Natural killer cell (primary cell): ENCODE data around the gene SLC5A12. TPM values are rescaled to one million over a fixed set of nuclear protein-coding genes. Genes with fewer than 3 reads are reported as not detected.

Experiments used
- ATAC-seq, 3 donors: fragments of 150-1000 bp in 2 of 3; fragments of 200-7000 bp in 1 of 3; cut with Tn5 transposase; 1 replicate in 1 of 3; 2 replicates in 2 of 3; pipeline ENCODE4 v1.10.0; 2021; ENCODE audit warnings: mild to moderate bottlenecking in 2 of 3, moderate library complexity in 2 of 3
- DNase-seq, 2 donors: peaks; one replicate each; pipeline versions ENCODE4 v3.0.0 to v3.0.0-alpha.2; 2013 to 2021; ENCODE audit warnings: mixed read lengths in 1 of 2
- H3K27ac ChIP-seq: one replicate; pipeline ENCODE4 v1.5.1; 2013; ENCODE audit warnings: mild to moderate bottlenecking, low read length
- H3K27me3 ChIP-seq: one replicate; pipeline ENCODE4 v1.6.1; 2013; ENCODE audit warnings: low read length; ENCODE audit not compliant: control insufficient read depth, insufficient read depth
- H3K36me3 ChIP-seq: one replicate; pipeline ENCODE4 v1.6.1; 2013; ENCODE audit warnings: low read length; ENCODE audit not compliant: control insufficient read depth, insufficient read depth
- H3K4me1 ChIP-seq: one replicate; pipeline ENCODE4 v1.6.1; 2013; ENCODE audit warnings: low read length; ENCODE audit not compliant: control insufficient read depth, insufficient read depth
- H3K4me3 ChIP-seq: one replicate; pipeline ENCODE4 v1.5.1; 2013; ENCODE audit warnings: low read length
- H3K9me3 ChIP-seq: one replicate; pipeline ENCODE4 v1.6.1; 2013; ENCODE audit warnings: low read length; ENCODE audit not compliant: control insufficient read depth, insufficient read depth
- H3K27ac Mint-ChIP-seq, 2 donors: one replicate each; pipeline ENCODE4 v1.8.0; 2022; ENCODE audit warnings: mild to moderate bottlenecking in 2 of 2, mixed read lengths in 2 of 2, moderate library complexity in 1 of 2
- H3K27me3 Mint-ChIP-seq, 2 donors: one replicate each; pipeline ENCODE4 v1.8.0; 2022; ENCODE audit warnings: low read depth in 2 of 2, mixed read lengths in 2 of 2
- H3K36me3 Mint-ChIP-seq: one replicate; pipeline ENCODE4 v1.8.0; 2022; ENCODE audit warnings: mixed read lengths
- H3K4me1 Mint-ChIP-seq, 2 donors: one replicate each; pipeline ENCODE4 v1.8.0; 2022; ENCODE audit warnings: mixed read lengths in 2 of 2
- H3K4me3 Mint-ChIP-seq: one replicate; pipeline ENCODE4 v1.8.0; 2022; ENCODE audit warnings: mild to moderate bottlenecking, moderate library complexity, mixed read lengths
- H3K9me3 Mint-ChIP-seq, 2 donors: one replicate each; pipeline ENCODE4 v1.8.0; 2022; ENCODE audit warnings: mixed read lengths in 2 of 2
- CTCF ChIP-seq: fragments of 200-600 bp; IDR thresholded peaks from one replicate; pipeline ENCODE4 v1.8.0; 2022; ENCODE audit warnings: antibody characterized with exemption
- WGBS: methylation state at CpG from one replicate; pipeline ENCODE4 v1.1.7; 2013; ENCODE audit warnings: missing lambda C conversion rate; ENCODE audit not compliant: insufficient coverage; 5-methylcytosine and 5-hydroxymethylcytosine counted together
- intact Hi-C: fragments of 100-400 bp; cut with micrococcal nuclease; formaldehyde crosslinking; loops from one replicate; pipeline ENCODE4 v1.14.2; 2022
- total RNA-seq, 4 donors: library from RNA; stranded (reverse); fragments of 120-200 nt in 1 of 4; gene quantifications; one replicate each; pipeline versions ENCODE4 v1.2.3 to v1.2.4, GENCODE V29; 2013 to 2022

The SLC5A12 gene
- total RNA-seq, 3 donors from 2014 or later (not counting 1 experiment from before 2014, with no cell fraction given): not detected

- Mint-ChIP-seq H3K36me3 (no peaks in the 10 kb centered on the region), H3K27ac (no peak overlapping the region), H3K4me1 (no peaks in the 10 kb centered on the region), H3K4me3 (no peak overlapping the region), H3K9me3 (peaks cover 2 to 9% of the 10 kb centered on the region in 2 donors), H3K27me3 (no peaks in the 10 kb centered on the region)
- no peak for DNase-seq
- no peak for ATAC-seq
- intact Hi-C loops: no loop called here
- Histone ChIP-seq H3K9me3 (no peaks in the 10 kb centered on the region), H3K4me1 (no peaks in the 10 kb centered on the region), H3K4me3 (no peak overlapping the region), H3K36me3 (no peaks in the 10 kb centered on the region), H3K27ac (no peak overlapping the region), H3K27me3 (no peaks in the 10 kb centered on the region)
- no peak for TF ChIP-seq CTCF
- 80% methylated on average over 1 of the region's 2 CpGs for WGBS
These were observed 56.8 kb downstream of the SLC5A12 start for GRCh38 chr11:26665036-26665435.

GRCh38 chr11:26662916-26663315 lies 58.9 kb downstream of the SLC5A12 start:
- Histone ChIP-seq H3K27me3 (no peaks in the 10 kb centered on the region), H3K27ac (no peak overlapping the region), H3K36me3 (no peaks in the 10 kb centered on the region), H3K4me1 (no peaks in the 10 kb centered on the region), H3K9me3 (no peaks in the 10 kb centered on the region), H3K4me3 (no peak overlapping the region)
- intact Hi-C loops: no loop called here
- DNase-seq (no peak), ATAC-seq (no peak)
- Mint-ChIP-seq H3K36me3 (no peaks in the 10 kb centered on the region), H3K9me3 (peaks cover 0 to 6% of the 10 kb centered on the region in 2 donors), H3K4me1 (no peaks in the 10 kb centered on the region), H3K27me3 (no peaks in the 10 kb centered on the region), H3K27ac (no peak overlapping the region), H3K4me3 (no peak overlapping the region)
- TF ChIP-seq CTCF: no peak
- no CpG with 5 or more reads among the region's 1 CpG for WGBS

GRCh38 chr11:26655287-26655686 lies 66.6 kb downstream of the SLC5A12 start:
- Mint-ChIP-seq H3K4me1 (no peaks in the 10 kb centered on the region), H3K27ac (no peak overlapping the region), H3K9me3 (peaks cover 0 to 6% of the 10 kb centered on the region in 2 donors), H3K36me3 (no peaks in the 10 kb centered on the region), H3K27me3 (no peaks in the 10 kb centered on the region), H3K4me3 (no peak overlapping the region)
- no peak for TF ChIP-seq CTCF
- Histone ChIP-seq H3K4me1 (no peaks in the 10 kb centered on the region), H3K36me3 (no peaks in the 10 kb centered on the region), H3K4me3 (no peak overlapping the region), H3K27me3 (no peaks in the 10 kb centered on the region), H3K9me3 (no peaks in the 10 kb centered on the region), H3K27ac (no peak overlapping the region)
- DNase-seq (no peak), ATAC-seq (no peak)
- intact Hi-C loops: no loop called here
- 100% methylated on average over 1 of the region's 2 CpGs for WGBS

GRCh38 chr11:26651916-26652315 lies 69.9 kb downstream of the SLC5A12 start:
- no peaks in the 10 kb centered on the region for H3K27me3 ChIP-seq
- H3K36me3 ChIP-seq: no peaks in the 10 kb centered on the region
- H3K36me3 Mint-ChIP-seq: no peaks in the 10 kb centered on the region
- no peaks in the 10 kb centered on the region for H3K9me3 ChIP-seq
- 80% methylated on average over 6 of the region's 6 CpGs for whole genome bisulfite sequencing
- TF ChIP-seq CTCF: no peak
- no peaks in the 10 kb centered on the region for H3K4me1 ChIP-seq
- no peaks in the 10 kb centered on the region for H3K4me1 Mint-ChIP-seq
- ATAC-seq: no peak
- H3K27ac Mint-ChIP-seq: no peak overlapping the region
- H3K9me3 Mint-ChIP-seq: peaks cover 0 to 2% of the 10 kb centered on the region in 2 donors
- DNase-seq: no peak
- H3K27ac ChIP-seq: no peak overlapping the region
- intact Hi-C loops: no loop called here
- no peak overlapping the region for H3K4me3 ChIP-seq
- no peaks in the 10 kb centered on the region for H3K27me3 Mint-ChIP-seq
- no peak overlapping the region for H3K4me3 Mint-ChIP-seq
